Fibroblast of peridontal ligament (primary cell): Measurements from ENCODE around the gene STX11.

Source experiments
- DNase-seq: peaks from one replicate; pipeline ENCODE4 v3.0.0-alpha.2; 2010; ENCODE audit errors: extremely low read depth

The STX11 gene

DNA sequence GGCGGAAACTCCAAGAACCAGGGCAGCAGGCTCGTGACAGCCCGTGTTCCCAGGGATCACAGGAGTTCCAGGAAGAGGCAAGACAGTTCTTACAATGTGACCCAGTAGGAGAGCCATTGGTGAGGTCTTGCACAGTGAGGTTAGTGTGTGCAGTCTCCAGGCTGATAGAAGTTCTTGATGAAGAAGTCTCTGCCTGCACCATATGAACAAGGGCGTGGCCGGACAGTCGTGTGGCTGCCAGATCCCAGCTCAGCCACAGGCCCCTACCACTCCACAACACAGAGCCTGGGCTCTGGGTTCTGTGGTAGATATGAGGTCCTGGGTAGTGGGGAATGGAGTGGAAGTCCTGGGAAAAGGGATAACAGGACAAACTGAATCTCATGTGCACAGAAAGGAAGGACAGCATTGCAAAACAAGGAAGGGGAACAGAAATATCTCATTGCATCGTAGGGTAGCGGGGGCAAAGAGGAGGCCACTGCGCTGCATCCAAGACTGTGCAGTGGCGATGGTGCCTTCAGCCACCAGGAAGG is 65.2 kb downstream of the STX11 start:
- DNase-seq: peak; percentile 22

DNA sequence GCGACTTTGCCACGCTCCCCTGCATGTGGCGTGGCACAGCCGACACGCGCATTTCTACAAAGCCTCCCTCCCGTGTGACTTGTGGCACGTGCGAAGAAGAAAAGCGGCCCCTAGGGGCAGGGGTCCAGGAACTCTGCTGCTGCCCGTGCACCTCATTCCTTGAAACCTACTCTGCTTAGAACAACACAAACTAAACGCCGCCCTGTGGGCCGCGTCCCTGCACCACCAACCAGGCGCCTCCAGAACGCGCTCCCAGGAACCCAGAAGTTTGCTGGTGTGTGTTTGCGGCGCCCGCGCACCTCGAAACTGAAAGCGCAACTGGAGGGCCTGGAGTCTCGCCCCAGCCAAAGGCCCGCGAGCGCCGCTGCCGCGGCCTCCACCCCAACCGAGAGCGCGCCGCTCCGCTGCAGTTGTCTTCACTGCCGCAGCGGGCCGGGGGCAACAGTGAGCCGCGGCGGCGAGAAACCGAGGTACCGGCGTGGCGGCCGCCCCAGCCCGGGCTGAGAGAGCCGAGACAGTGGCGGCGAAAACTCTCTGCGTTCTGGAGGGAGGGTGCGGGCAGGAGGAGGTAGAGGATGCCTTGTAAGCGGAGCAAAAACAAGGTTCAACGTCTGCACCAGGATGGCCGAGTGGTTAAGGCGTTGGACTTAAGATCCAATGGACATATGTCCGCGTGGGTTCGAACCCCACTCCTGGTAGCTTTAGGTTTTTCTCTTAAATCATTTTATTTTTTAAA is 65.8 kb downstream of the STX11 start:
- DNase-seq: peak; percentile 99

DNA sequence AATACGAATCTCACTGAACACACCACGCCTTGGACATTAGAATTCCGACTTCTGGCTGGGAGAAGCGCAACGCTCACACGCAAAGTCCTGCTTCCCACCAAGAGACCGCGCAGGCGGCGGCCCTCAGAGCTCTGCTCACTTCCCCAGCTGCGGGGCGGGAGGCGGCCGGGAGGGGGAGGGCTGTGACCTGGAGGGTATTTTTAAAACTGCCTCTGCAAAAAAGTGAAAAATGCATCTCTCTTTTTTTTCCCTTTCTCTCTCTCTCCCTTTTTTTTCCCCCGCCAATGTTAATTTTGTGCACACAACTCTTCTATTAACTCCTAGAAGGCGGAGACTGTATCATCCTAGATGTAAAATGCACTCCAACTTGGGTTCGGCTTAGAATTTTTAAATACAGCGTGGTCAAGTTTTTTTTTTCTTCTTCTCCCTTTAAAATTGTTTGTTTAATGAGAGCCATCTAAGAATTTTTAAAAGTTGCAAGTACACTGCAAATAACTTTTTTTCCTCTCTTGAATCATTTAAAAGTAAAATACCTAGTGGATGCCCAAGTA is 66.4 kb downstream of the STX11 start:
- no peak for DNase-seq

DNA sequence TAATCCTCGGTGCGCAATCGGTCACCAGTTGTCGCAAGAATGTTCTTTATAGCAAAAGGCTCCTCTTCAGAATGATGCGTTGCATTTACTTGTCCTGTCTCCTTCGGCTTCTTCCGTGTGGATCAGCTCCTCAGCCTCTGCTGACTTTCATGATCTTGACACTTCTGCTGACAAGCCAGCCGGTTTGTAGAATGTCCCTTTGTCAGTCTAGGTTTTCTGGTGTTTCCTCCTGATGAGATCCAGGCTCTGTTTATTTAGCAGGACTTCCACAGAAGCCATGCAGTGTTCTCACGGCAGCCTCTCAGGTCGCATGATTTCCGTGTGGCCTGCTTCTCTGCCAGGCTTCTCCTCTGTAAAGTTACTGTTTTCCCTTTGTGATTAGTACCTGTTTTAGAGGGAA is 66.9 kb downstream of the STX11 start:
- peak; percentile 18 for DNase-seq

DNA sequence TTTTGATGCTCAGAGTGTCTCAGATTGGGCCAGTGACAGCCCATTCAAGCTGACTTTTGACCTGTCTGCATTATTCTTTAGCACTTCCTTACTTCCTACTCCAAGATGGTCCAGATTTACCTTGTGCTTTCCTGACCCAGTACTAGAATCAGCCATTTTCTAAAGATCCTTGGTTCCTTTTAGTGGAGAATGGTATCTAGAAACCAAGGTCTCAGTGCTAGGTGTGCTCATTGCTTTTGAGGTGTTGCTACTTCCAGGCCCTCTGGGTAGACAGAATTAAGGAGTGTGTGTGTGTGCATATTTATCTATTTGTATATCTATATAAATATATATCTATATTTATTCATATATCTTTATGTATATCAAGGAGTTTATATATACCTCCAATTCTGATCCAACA is 67.5 kb downstream of the STX11 start:
- no peak for DNase-seq

DNA sequence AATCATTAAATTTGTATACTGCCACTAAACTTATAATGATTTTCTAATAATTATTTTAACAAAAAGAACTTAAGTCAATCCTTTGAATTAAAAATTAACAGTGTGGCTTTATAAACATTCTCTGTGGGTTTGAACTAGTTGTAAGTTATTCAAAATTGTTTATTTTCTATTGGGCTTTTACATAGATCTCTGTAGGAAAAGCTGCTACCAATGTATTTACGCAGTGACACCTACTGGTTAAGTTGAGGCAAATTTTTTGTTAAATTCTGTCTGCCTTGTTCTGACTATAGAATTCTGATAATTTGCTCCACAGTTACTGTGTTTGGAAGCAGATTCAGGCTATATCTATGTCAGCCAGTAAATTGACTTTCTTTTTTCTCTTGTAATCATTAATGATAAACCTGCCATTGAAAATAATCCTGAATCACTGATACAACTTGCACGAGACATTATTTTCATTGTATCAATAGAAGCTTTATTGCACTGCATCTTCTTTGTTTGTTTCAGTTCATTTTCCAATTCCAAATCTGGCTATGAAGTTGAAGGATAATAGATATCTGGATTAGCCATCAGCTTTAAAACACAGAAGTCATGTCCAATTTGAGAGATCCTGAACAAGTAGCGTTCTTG is 68.9 kb downstream of the STX11 start:
- DNase-seq: peak; percentile 77

DNA sequence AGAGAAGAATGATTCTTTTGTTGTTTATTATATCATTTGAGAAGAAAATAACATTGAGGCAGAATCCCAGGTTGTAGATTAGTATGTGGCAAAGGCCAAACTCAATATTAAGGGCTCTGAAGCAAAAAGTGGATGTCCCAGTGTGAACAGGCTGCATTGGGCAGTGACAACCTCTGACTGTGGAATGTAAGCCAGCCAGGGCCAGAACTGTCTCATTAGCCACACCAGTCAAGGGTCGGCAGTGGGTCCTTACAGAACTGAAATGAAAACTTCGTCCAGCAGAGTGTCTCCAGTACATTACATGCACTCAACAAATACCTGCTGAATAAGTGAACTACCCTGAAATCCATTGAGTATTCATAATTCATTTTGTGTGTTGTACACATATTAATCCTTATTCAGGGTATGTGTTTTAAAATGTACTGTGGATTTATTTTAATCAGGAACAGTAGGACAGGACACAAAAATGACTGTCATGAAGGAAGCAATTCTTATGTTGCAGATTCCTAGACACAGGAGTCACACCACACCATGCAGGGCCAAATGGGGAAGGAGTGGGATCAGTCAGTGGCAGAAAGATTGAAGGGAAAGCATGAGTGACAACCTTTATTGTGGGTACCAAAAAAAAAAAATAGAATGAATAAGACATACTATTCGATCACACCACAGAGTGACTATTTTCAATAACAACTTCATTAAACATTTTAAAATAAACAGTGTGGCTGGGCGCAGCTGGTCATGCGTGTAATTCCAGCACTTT is 69.9 kb downstream of the STX11 start:
- DNase-seq: no peak

DNA sequence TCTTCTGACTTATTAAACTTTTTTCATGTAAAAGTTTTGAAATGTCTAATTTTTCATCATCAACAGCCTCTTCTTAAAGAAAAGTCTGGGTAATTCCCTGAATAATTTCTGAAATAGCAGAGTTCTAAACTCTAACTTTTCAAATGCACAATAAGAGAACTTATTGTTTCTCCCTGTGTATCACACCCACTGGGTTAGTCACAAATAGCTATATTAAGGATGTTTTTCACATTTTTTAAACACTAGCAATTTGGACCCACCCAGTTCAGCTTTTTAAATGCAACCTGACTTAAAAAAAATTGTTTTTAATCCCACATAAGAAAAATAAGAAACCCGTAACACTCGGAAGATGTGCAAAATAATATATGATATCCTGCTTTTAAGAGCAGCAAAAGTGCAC is 73.4 kb downstream of the STX11 start:
- no peak for DNase-seq

DNA sequence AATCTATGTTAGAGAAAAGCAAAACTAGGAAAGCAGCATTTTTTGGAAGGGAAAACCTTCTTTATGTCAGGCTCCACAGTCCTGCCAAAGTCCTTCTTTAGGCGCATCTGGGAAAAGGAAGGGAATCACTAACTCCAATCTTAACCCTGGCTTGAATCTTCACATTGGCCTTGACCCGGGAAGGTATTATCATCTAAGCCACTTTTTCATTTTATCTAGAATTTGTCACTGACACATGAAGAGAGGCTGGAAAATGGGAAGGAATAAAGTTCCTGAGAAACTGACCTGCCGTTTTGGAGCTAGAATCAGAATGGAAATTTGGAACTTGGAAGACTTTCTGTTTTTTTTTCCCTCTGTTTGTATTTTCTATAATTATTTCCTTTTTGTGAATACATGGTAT is 81.4 kb downstream of the STX11 start:
- DNase-seq: no peak

DNA sequence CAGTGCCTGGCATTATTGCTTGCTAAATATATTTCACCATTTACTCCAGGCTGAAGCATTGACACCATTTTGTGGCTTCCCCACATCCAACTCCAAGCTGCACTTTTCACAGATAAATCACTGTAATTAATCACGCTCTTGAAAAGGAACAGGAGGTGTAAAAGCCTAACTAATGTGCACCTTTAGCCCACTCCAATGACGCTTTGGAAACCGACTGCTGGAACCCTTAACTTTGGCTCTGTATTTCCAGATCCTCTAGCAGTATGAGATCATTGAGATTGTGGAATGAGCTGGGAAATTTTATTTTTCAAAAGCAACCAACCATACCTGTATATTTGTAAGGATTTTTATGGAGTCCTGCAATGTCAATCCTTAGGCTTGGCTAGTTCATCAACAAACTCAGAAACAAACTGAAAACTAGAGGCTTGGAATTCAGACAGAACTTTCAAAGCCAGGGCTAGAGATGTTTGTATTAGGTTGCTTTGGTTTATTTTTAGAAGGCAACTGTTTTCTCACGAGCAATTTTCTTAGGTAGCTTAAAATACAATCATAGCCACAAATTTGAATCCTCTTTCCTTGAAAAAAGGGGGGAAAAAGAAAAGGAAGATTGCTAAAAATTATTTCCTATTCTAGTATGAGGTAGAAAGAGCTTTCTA is 82.0 kb downstream of the STX11 start:
- peak; percentile 38 for DNase-seq

DNA sequence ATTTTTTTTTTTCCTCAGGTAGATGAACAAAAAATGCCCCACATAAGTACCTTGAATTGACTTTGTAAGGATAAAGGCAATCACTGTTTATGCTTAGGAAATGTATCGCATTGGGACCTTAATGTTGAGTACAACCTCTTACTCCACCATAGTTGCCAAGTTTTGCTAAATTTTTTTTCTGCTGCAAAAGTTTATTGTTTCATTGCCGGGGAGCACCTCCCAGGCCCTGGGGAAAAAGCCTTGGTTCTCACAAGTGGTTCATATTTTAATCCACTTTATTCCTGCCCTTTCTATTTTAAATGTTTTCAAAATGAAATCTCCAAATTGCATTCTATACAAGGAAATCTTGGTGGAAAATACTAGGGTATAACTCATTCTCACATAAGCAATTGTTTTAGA is 82.5 kb downstream of the STX11 start:
- peak; percentile 64 for DNase-seq

DNA sequence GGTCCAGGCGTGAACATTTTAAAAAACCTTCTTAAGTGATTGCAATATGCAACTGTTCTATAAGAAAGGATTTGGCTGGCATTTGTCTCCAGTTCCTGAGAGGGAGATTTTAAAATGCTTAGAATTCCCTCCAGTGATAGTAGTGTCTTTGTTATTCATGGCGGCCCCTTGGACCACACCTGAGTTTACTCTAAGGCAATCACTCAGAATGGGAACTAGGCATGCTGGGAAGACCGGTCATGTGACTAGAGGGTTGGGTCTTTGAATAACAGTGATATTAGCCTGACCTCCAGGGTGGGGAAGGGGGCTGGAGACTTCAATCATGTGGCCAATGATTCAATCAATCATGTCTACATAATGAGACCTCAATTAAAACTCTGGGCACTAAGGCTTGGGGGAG is 84.1 kb downstream of the STX11 start:
- DNase-seq: no peak

DNA sequence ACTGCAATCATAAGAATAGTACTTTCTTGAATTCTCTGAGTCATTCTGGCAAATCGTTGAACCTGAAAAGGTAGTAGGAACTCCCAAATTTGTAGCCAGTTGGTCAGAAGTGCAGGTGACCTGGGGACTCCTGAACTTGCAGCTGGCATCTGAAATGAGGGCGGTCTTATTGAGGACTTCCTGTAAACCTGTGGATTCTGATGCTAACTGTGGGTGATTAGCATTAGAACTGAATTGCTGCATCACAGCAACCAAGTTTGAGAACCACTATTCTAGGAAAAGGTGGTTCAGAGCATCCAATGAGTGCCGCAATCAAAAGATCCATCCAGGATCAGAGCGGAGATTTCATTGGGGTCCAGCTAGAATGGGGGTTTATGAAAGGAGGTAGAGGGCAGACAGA is 84.6 kb downstream of the STX11 start:
- no peak for DNase-seq
